Muscle of leg (tissue), 11 donors: ENCODE data around the gene DNAH1. TPM values are rescaled to one million over a fixed set of nuclear protein-coding genes. Genes with fewer than 3 reads are reported as not detected.

ENCODE experiments used
- DNase-seq: peaks from one replicate; pipeline ENCODE4 v3.0.0; 2013
- H3K27ac ChIP-seq: one replicate; pipeline ENCODE4 v1.5.1; 2013; ENCODE audit warnings: mild to moderate bottlenecking, low read length, control low read depth
- H3K27me3 ChIP-seq: one replicate; pipeline ENCODE4 v1.6.1; 2013; ENCODE audit warnings: low read length; ENCODE audit not compliant: control insufficient read depth, insufficient read depth
- H3K36me3 ChIP-seq: one replicate; pipeline ENCODE4 v1.6.1; 2013; ENCODE audit warnings: low read length; ENCODE audit not compliant: control insufficient read depth, insufficient read depth
- H3K4me1 ChIP-seq: one replicate; pipeline ENCODE4 v1.6.1; 2013; ENCODE audit warnings: low read length; ENCODE audit not compliant: control insufficient read depth, insufficient read depth
- H3K4me3 ChIP-seq: one replicate; pipeline ENCODE4 v1.5.1; 2013; ENCODE audit warnings: low read length, control low read depth
- H3K9me3 ChIP-seq: replicated peaks from 2 replicates; pipeline ENCODE4 v1.6.1; 2013; ENCODE audit warnings: low read depth, low read length; ENCODE audit not compliant: control insufficient read depth
- WGBS: methylation state at CpG from one replicate; pipeline ENCODE4 v1.1.5; 2013; ENCODE audit warnings: missing lambda C conversion rate; ENCODE audit not compliant: insufficient coverage; 5-methylcytosine and 5-hydroxymethylcytosine counted together
- polyA plus RNA-seq, 8 donors: library from polyadenylated mRNA; unstranded; fragments of 120-200 nt; gene quantifications; one replicate each; pipeline versions ENCODE4 v1.2.1 to v1.2.3, GENCODE V29; 2013; ENCODE audit warnings: inconsistent platforms in 1 of 8, low replicate concordance in 1 of 8; ENCODE audit not compliant: insufficient read length in 8 of 8, insufficient read depth in 1 of 8
- total RNA-seq: library from RNA; stranded (reverse); fragments of 120-200 nt; gene quantifications from one replicate; pipeline ENCODE4 v1.2.4, GENCODE V29; 2013

DNAH1 gene
- total and polyA plus RNA-seq, 9 donors, result 3.2 to 6.0 (median 4.4) TPM

GRCh38 chr3:52415800-52416199 is 99.7 kb downstream of the DNAH1 start:
- Histone ChIP-seq H3K27ac (no peak overlapping the region), H3K27me3 (no peaks in the 10 kb centered on the region), H3K36me3 (peaks cover 19% of the 10 kb centered on the region), H3K4me1 (peaks cover 25% of the 10 kb centered on the region), H3K4me3 (no peak overlapping the region), H3K9me3 (no peaks in the 10 kb centered on the region)
- WGBS, result no CpG with 5 or more reads among the region's 3 CpGs
- no peak for DNase-seq

GRCh38 chr3:52420388-52420787 is 104.3 kb downstream of the DNAH1 start:
- DNase-seq, result peak; percentile 70
- peak overlapping the region; percentile 29 for H3K27ac ChIP-seq
- H3K9me3 ChIP-seq, result no peaks in the 10 kb centered on the region

GRCh38 chr3:52422669-52423068 is 106.5 kb downstream of the DNAH1 start:
- no peaks in the 10 kb centered on the region for H3K9me3 ChIP-seq
- peaks cover 8% of the 10 kb centered on the region for H3K36me3 ChIP-seq
- H3K27me3 ChIP-seq, result no peaks in the 10 kb centered on the region
- DNase-seq, result no peak
- no peak overlapping the region for H3K4me3 ChIP-seq
- H3K27ac ChIP-seq, result no peak overlapping the region
- peaks cover 23% of the 10 kb centered on the region for H3K4me1 ChIP-seq
- no CpG with 5 or more reads among the region's 3 CpGs for WGBS

More at GRCh38 chr3:52420388-52420787, 104.3 kb downstream of the DNAH1 start:
- WGBS, result no CpG with 5 or more reads among the region's 2 CpGs
- Histone ChIP-seq H3K27me3 (no peaks in the 10 kb centered on the region), H3K4me3 (no peak overlapping the region), H3K36me3 (peaks cover 8% of the 10 kb centered on the region), H3K4me1 (peaks cover 23% of the 10 kb centered on the region)

GRCh38 chr3:52423173-52423572 is 107.1 kb downstream of the DNAH1 start:
- no peaks in the 10 kb centered on the region for H3K27me3 ChIP-seq
- WGBS, result 14% methylated on average over 2 of the region's 5 CpGs
- peaks cover 23% of the 10 kb centered on the region for H3K4me1 ChIP-seq
- no peak overlapping the region for H3K27ac ChIP-seq
- H3K4me3 ChIP-seq, result no peak overlapping the region
- peaks cover 8% of the 10 kb centered on the region for H3K36me3 ChIP-seq
- no peaks in the 10 kb centered on the region for H3K9me3 ChIP-seq
- no peak for DNase-seq

GRCh38 chr3:52428151-52429005 is 112.3 kb downstream of the DNAH1 start:
- no peak overlapping the region for H3K4me3 ChIP-seq
- H3K9me3 ChIP-seq, result no peaks in the 10 kb centered on the region
- H3K4me1 ChIP-seq, result peaks cover 34% of the 10 kb centered on the region
- 33% methylated on average over 1 of the region's 7 CpGs for WGBS
- H3K36me3 ChIP-seq, result no peaks in the 10 kb centered on the region
- no peak overlapping the region for H3K27ac ChIP-seq
- peak; percentile 91 for DNase-seq
- H3K27me3 ChIP-seq, result no peaks in the 10 kb centered on the region

GRCh38 chr3:52429031-52429430 is 112.9 kb downstream of the DNAH1 start:
- Histone ChIP-seq H3K36me3 (no peaks in the 10 kb centered on the region), H3K27ac (peak overlapping the region; percentile 57), H3K27me3 (no peaks in the 10 kb centered on the region), H3K4me1 (peaks cover 40% of the 10 kb centered on the region), H3K9me3 (no peaks in the 10 kb centered on the region), H3K4me3 (no peak overlapping the region)
- DNase-seq, result no peak
- 60% methylated on average over 1 of the region's 3 CpGs for WGBS

- peak overlapping the region; percentile 73 for H3K27ac ChIP-seq
- no peak for DNase-seq
- H3K9me3 ChIP-seq, result no peaks in the 10 kb centered on the region
- H3K4me3 ChIP-seq, result no peak overlapping the region
- 88% methylated on average over 3 of the region's 7 CpGs for WGBS
- H3K27me3 ChIP-seq, result no peaks in the 10 kb centered on the region
- H3K36me3 ChIP-seq, result no peaks in the 10 kb centered on the region
- H3K4me1 ChIP-seq, result peaks cover 48% of the 10 kb centered on the region
These were observed 113.8 kb downstream of the DNAH1 start for GRCh38 chr3:52429779-52430415.

GRCh38 chr3:52430416-52430810 is 114.3 kb downstream of the DNAH1 start:
- no peaks in the 10 kb centered on the region for H3K36me3 ChIP-seq
- no peaks in the 10 kb centered on the region for H3K9me3 ChIP-seq
- H3K27ac ChIP-seq, result peak overlapping the region; percentile 73
- no peak overlapping the region for H3K4me3 ChIP-seq
- WGBS, result 100% methylated on average over 4 of the region's 9 CpGs
- no peaks in the 10 kb centered on the region for H3K27me3 ChIP-seq
- H3K4me1 ChIP-seq, result peaks cover 53% of the 10 kb centered on the region
- DNase-seq, result no peak

- Histone ChIP-seq H3K9me3 (no peaks in the 10 kb centered on the region), H3K27ac (no peak overlapping the region), H3K36me3 (no peaks in the 10 kb centered on the region), H3K4me1 (peaks cover 63% of the 10 kb centered on the region), H3K4me3 (no peak overlapping the region), H3K27me3 (no peaks in the 10 kb centered on the region)
- no peak for DNase-seq
- 79% methylated on average over 4 of the region's 10 CpGs for WGBS
These were observed 115.5 kb downstream of the DNAH1 start for GRCh38 chr3:52431459-52432223.

GRCh38 chr3:52432225-52432624 is 116.1 kb downstream of the DNAH1 start:
- peak overlapping the region; percentile 79 for H3K27ac ChIP-seq
- no peaks in the 10 kb centered on the region for H3K36me3 ChIP-seq
- no peak for DNase-seq
- 76% methylated on average over 5 of the region's 6 CpGs for WGBS
- peaks cover 69% of the 10 kb centered on the region for H3K4me1 ChIP-seq
- no peaks in the 10 kb centered on the region for H3K9me3 ChIP-seq
- no peak overlapping the region for H3K4me3 ChIP-seq
- H3K27me3 ChIP-seq, result no peaks in the 10 kb centered on the region
